IMR-90 (cell line): ENCODE measurements around the gene CSAD. TPM values are rescaled to one million over a fixed set of nuclear protein-coding genes. Genes with fewer than 3 reads are reported as not detected.

Experiments used
- CHD1 ChIP-seq: IDR thresholded peaks from 2 replicates; pipeline ENCODE4 v1.6.1; 2012; ENCODE audit warnings: low read depth, low read length, improper control_type of control experiment
- CTCF ChIP-seq: conservative IDR thresholded peaks from 2 replicates; pipeline ENCODE4 v1.5.1; 2012; ENCODE audit warnings: mild to moderate bottlenecking, low read depth, low read length, improper control_type of control experiment
- FOS ChIP-seq: fragments of 150-350 bp; IDR thresholded peaks from 2 replicates; pipeline ENCODE4 v1.6.1; 2016; ENCODE audit warnings: low read depth, low read length
- MAZ ChIP-seq: IDR thresholded peaks from 2 replicates; pipeline ENCODE4 v1.6.1; 2012; ENCODE audit warnings: low read depth, mild to moderate bottlenecking, low read length, improper control_type of control experiment, moderate library complexity, borderline replicate concordance
- RFX5 ChIP-seq: IDR thresholded peaks from 2 replicates; pipeline ENCODE4 v1.8.0; 2012; ENCODE audit warnings: low read depth, mild to moderate bottlenecking, low read length, moderate library complexity
- polyA plus RNA-seq, 3 experiments: library from polyadenylated mRNA; depleted of rRNA; stranded (reverse); fragments of >200 nt; gene quantifications; 2 replicates each; pipeline ENCODE4 v1.2.3, GENCODE V29; 2012; ENCODE audit warnings: low replicate concordance in 1 of 3
- total RNA-seq: library from RNA; depleted of rRNA; stranded (reverse); fragments of >200 nt; gene quantifications from 2 replicates; pipeline ENCODE4 v1.2.3, GENCODE V29; 2012

CSAD gene
- total and polyA plus RNA-seq, 2 of the 4 experiments (the other 2 are of a cell fraction) = 5.4 to 45.6 TPM

- TF ChIP-seq CTCF (no peak), MAZ (no peak), CHD1 (no peak), RFX5 (no peak), FOS (no peak)
These were observed 14.2 kb upstream of the CSAD start (continued) for GRCh38 chr12:53194973-53195372.
